ENCODE data around the gene RBM28. TPM values are rescaled to one million over a fixed set of nuclear protein-coding genes. Genes with fewer than 3 reads are reported as not detected.

RBM28 gene
- 10 to 100 TPM; 23.6 to 34.3 (median 27.1) TPM for total RNA-seq
- long read RNA-seq, donor 1, full-length matches to known transcripts, result 8 of 13 reads
- long read RNA-seq, donor 1, partial matches to known transcripts, result 2 of 13 reads
- long read RNA-seq, donor 1, other reads (novel, unspliced or antisense), result 3 of 13 reads
- long read RNA-seq, donor 2, full-length matches to known transcripts, result 2 of 6 reads
- long read RNA-seq, donor 2, partial matches to known transcripts, result 4 of 6 reads
- long read RNA-seq, donor 2, other reads (novel, unspliced or antisense), result 0 of 6 reads

GRCh38 chr7:128343554-128344430, at the start of gene RBM28:
Gene RBM28, minus strand, starts transcription at chr7:128343908. Its CDS starts 115 bp downstream, at chr7:128343793.
- DNase-seq (peak; percentile 89 to 90 (median 89)), ATAC-seq (peak; percentile 97)
- H3K4me3 ChIP-seq, result peak within 1 kb of the TSS; percentile 67
- no peaks in the 10 kb centered on the region for H3K9me3 ChIP-seq
- H3K36me3 ChIP-seq (ENCODE audit: low read depth), result no peaks in the 10 kb centered on the region
- peaks cover 16% of the 10 kb centered on the region for H3K4me1 ChIP-seq (ENCODE audit: low read depth)
- intact Hi-C loops (cut with DNase I, micrococcal nuclease), result no loop called here
- no peak for TF ChIP-seq CTCF (IDR thresholded peaks at IDR 0.05)

GRCh38 chr7:128392446-128393327, 49.0 kb upstream of the RBM28 start:
- no peak for TF ChIP-seq CTCF (IDR thresholded peaks at IDR 0.05)
- ATAC-seq (no peak), DNase-seq (no peak)
- no peak overlapping the region for H3K4me3 ChIP-seq
- no peaks in the 10 kb centered on the region for H3K4me1 ChIP-seq (ENCODE audit: low read depth)
- H3K36me3 ChIP-seq (ENCODE audit: low read depth), result no peaks in the 10 kb centered on the region
- intact Hi-C loops (cut with DNase I, micrococcal nuclease), result no loop called here
- no peaks in the 10 kb centered on the region for H3K9me3 ChIP-seq

GRCh38 chr7:128391805-128392204, 48.1 kb upstream of the RBM28 start:
- no peaks in the 10 kb centered on the region for H3K9me3 ChIP-seq
- no peaks in the 10 kb centered on the region for H3K36me3 ChIP-seq (ENCODE audit: low read depth)
- H3K4me1 ChIP-seq (ENCODE audit: low read depth), result no peaks in the 10 kb centered on the region
- intact Hi-C loops (cut with DNase I, micrococcal nuclease), result no loop called here
- TF ChIP-seq CTCF (IDR thresholded peaks at IDR 0.05), result no peak
- no peak overlapping the region for H3K4me3 ChIP-seq
- ATAC-seq, result no peak
- DNase-seq, result no peak

- ATAC-seq (no peak), DNase-seq (no peak)
- Histone ChIP-seq H3K4me1 (ENCODE audit: low read depth) (no peaks in the 10 kb centered on the region), H3K4me3 (no peak overlapping the region), H3K9me3 (no peaks in the 10 kb centered on the region), H3K36me3 (ENCODE audit: low read depth) (no peaks in the 10 kb centered on the region)
- TF ChIP-seq CTCF (IDR thresholded peaks at IDR 0.05), result no peak
- intact Hi-C loops (cut with DNase I, micrococcal nuclease), result no loop called here
These were observed 47.3 kb upstream of the RBM28 start for GRCh38 chr7:128390871-128391565.
